ENCODE measurements around the gene C5.
A peak's percentile ranks its signal among the peaks of the same experiment; 100 is the strongest.

Gene C5

DNA sequence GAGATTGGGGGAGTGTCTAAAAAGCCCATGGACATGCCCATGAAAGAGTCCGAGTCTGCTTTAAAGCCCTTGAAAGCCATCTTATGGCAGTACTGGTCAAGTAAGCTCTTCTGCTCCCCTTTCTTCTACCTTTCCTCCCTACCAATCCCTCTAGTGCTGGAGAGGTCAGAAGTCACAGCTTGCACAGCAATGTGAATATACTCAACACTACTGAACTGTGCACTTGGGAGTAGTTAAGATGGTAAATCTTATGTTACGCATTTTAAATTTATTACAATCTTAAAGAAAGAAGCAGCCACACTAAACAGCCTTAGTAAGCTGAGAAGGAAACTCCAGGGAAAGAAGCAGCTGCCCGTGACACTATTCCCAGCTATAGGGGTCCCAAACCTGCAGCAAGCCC lies 111.2 kb downstream of the C5 start:
- DNase-seq: no peak

GRCh38 chr9:120937596-120937995 lies 112.5 kb downstream of the C5 start:
- DNase-seq: no peak

- no peak for DNase-seq
Observed at GRCh38 chr9:120937127-120937526, 112.9 kb downstream of the C5 start.

GRCh38 chr9:120936764-120937122 lies 113.3 kb downstream of the C5 start:
- no peak for DNase-seq

GRCh38 chr9:120936011-120936763 lies 113.9 kb downstream of the C5 start:
- peak; percentile 69 to 86 (median 81) for DNase-seq

- DNase-seq: no peak
Observed at GRCh38 chr9:120935383-120935857, 114.7 kb downstream of the C5 start.

GRCh38 chr9:120934281-120934680 lies 115.8 kb downstream of the C5 start:
- DNase-seq: no peak

GRCh38 chr9:120933310-120934055 lies 116.6 kb downstream of the C5 start:
- no peak for DNase-seq

GRCh38 chr9:120932086-120932823 lies 117.8 kb downstream of the C5 start:
- no peak for DNase-seq

DNA sequence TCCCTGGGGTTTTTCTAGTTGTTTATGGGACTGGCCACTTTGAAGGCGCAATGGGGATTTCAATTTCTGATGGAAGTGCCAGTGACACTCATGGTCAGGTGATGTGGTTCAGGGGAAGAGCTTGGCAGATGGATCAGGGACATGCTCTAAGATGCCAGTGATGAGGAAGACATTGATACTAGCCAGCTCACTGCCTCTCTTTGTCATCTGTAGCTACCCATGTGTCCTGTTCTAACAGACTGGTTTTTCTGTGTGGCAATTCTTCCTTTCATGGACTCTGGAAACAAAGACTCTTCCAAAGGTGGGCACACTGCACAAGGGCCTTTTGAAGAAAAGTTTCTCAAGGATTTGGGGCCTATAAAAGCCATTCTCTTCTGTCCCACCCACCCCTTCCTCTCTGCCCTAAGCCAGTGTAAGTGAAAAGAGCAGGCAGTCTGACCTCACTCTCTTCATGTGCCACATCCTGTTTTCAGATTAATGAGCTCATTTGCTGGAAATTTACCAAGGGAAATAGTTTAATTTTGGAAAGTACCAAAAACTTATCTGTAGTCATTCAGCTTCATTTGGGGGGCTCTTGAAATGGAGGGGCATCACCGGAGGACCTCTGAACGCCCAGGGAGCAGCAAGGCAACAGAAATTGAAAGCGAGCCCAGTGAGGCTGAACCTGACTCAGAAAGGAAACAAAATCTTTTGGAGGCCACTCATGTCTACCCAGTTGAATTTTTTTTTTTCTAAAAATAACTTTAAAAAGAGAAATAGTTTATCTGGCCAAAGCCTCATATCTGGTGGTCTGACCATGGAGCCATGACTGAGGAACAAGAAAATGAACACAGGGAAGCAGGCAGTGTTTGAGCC lies 118.6 kb downstream of the C5 start:
- peak in 4 of 5 experiments; percentile 29 to 91 (median 60) for DNase-seq

GRCh38 chr9:120929229-120929791 lies 120.8 kb downstream of the C5 start:
- no peak for DNase-seq

- DNase-seq: peak; percentile 50 to 88 (median 66)
Observed at GRCh38 chr9:120928483-120929228, 121.4 kb downstream of the C5 start.

- peak in 2 of 5 experiments; percentile 26 to 28 for DNase-seq
Observed at GRCh38 chr9:120928015-120928482, 122.0 kb downstream of the C5 start.

DNA sequence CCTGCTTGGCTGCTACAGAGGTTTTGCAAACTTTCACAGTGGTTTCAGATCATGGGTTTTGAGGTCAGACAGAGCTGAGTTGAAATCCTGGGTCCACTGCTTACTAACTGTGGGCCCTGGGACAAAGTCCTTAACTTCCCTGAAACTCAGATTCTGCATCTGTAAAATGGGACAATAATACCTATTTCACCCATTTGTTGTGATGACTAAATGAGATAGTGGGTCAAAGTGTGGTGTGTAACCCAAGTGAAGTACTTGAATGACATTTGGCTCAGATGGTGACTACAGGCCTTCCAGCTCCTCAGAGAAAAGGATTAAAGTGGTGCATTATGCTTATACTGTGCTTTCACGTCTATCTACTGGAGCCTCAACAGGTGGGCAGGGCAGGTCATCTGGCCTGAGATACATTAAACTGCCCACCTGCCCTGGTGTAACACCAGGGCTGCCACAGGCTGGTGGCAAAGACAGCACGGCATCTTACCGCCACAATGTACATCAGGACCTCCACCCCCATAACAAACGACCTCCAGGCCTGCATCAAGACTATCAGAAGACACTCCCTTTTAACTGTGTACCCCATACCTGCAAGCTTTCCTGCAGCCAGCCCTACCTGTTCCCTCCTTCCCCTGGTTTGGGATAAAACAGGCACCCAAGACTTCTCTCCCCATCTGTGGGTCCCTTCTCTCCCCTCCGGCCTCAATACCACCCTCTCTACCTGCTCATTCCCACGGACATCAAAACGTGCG lies 122.6 kb downstream of the C5 start:
- peak in 1 of 5 experiments; percentile 82 for DNase-seq

GRCh38 chr9:120926397-120926928 lies 123.6 kb downstream of the C5 start, which contains the start of gene TRAF1:
Gene TRAF1 (minus strand): TSS chr9:120926796. CDS start chr9:120926075, 721 bp downstream.
- peak in 2 of 5 experiments; percentile 22 to 72 for DNase-seq

GRCh38 chr9:120925535-120926396 lies 124.3 kb downstream of the C5 start:
- peak; percentile 40 to 85 (median 65) for DNase-seq

DNA sequence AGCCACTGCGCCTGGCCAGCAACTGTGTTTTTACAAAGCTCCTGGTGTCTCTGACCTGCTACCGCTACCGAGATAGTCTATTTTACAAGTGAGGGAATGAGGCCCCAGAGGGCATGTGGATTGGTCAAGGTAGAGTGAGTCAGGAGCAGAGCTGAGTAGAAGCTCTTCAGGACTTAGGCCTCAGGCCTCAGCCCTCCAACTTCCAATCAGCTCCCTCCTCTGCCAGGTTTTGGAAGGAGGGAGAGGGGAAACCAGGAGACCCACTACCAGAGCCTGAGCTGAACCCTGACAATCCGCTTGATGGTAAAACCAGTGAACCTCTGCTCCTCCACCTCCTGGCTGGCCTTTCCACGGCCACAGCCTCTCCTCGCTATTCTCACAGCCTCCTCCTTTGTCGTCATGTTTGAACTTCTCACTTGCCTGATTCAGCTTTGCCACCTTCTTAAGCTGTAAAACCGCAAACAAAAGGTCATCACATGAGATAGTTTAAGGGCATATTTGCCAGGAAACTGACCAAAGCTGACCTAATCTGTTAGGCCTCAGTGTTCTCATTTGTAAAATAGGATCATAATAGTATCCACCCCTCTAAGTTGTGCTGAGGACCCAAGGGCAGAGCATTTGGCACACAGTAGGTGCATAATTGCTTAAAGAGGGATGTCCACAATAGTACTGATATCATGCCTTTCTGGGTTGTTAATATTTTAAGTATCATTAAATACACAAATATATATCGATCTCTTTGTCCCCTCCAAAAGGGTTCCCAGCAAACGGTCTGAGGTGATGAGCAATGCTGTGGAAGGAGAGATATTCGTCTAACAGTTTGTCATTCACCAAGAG lies 125.2 kb downstream of the C5 start:
- DNase-seq: peak in 1 of 5 experiments; percentile 62
